Upper lobe of left lung (tissue), 4 donors: ENCODE measurements around the gene SP100.

ENCODE experiments used
- POLR2A ChIP-seq, 4 donors: fragments of 450-650 bp; IDR thresholded peaks; one replicate each; pipeline ENCODE4 v1.5.1; 2016 to 2017; ENCODE audit warnings: antibody characterized with exemption in 4 of 4, mild to moderate bottlenecking in 2 of 4
- POLR2AphosphoS5 ChIP-seq, 2 donors: sonication (generic); formaldehyde crosslinking; IDR thresholded peaks; one replicate each; pipeline ENCODE4 v1.5.1; 2017; ENCODE audit warnings: antibody characterized with exemption in 2 of 2
- TF ChIP-seq, protein P1 (sequence below), 6 experiments: fragments of 450-650 bp in 4 of 6; fragments of 200-600 bp in 2 of 6; sonication (generic) in 2 of 6; IDR thresholded peaks; one replicate each; pipeline ENCODE4 v1.5.1; 2016 to 2019; ENCODE audit warnings: antibody characterized with exemption in 6 of 6

DNA sequence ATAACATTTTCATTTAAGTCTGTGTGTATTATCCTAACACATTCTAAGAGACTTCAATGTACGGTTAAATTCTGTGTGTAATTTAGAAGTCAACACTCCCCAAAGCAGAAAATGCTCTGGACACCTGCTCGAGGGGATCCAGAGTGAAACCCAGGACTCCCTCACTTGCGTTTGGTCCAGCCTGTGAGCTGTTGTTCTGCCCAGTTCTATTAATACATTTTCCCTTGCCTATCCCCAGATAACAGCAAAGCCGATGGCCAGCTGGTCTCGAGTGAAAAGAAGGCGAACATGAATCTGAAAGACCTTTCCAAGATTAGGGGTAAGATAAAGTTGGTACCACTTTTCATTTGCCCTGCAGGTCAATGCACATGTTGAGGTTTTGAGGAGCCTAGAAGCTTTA, 31.0 kb upstream of the SP100 start:
- no peak for TF ChIP-seq POLR2AphosphoS5 (IDR thresholded peaks at IDR 0.05)
- TF ChIP-seq, protein P1, sequence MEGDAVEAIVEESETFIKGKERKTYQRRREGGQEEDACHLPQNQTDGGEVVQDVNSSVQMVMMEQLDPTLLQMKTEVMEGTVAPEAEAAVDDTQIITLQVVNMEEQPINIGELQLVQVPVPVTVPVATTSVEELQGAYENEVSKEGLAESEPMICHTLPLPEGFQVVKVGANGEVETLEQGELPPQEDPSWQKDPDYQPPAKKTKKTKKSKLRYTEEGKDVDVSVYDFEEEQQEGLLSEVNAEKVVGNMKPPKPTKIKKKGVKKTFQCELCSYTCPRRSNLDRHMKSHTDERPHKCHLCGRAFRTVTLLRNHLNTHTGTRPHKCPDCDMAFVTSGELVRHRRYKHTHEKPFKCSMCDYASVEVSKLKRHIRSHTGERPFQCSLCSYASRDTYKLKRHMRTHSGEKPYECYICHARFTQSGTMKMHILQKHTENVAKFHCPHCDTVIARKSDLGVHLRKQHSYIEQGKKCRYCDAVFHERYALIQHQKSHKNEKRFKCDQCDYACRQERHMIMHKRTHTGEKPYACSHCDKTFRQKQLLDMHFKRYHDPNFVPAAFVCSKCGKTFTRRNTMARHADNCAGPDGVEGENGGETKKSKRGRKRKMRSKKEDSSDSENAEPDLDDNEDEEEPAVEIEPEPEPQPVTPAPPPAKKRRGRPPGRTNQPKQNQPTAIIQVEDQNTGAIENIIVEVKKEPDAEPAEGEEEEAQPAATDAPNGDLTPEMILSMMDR (IDR thresholded peaks at IDR 0.05), result no peak
- TF ChIP-seq POLR2A (IDR thresholded peaks at IDR 0.05), result no peak
